Measurements from ENCODE around the gene RCAN1.

The RCAN1 gene

GRCh38 chr21:34614628-34615486 is at the start of gene RCAN1:
Gene RCAN1, minus strand, starts transcription at chr21:34615113. Its CDS starts 102 bp downstream, at chr21:34615011.
- DNase-seq, result peak; percentile 94

- DNase-seq, result no peak
Observed at GRCh38 chr21:34661848-34662247, 46.9 kb upstream of the RCAN1 start.

- DNase-seq, result no peak
Observed at GRCh38 chr21:34653522-34653921, 38.6 kb upstream of the RCAN1 start.

- no peak for DNase-seq
Observed at GRCh38 chr21:34651642-34652041, 36.7 kb upstream of the RCAN1 start.

DNA sequence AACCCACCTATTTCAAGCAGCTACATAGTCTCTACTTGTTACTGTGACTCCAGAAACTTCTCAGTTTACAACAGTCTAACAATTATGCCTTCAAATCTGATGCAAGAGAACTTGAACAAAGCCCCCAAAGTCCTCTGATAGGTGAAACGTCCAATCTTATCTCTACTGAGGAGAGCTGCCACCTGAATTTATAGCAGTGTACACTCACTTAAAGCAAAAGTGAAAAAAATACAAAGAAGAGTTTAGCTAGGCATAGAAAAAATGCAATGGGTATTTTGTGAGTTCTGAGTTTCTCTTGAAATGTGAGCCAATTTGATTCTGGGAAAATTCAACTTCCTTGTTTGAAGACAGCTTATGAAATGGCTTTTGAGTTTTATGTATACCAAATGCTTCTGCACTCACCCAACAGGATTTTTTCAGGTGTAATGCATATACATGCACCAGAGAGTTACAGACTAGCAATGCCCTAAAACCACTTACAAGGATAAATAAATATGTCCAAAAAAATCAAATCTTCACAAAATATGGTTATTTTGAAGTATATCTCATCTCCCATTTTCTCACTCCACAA is 36.0 kb upstream of the RCAN1 start:
- no peak for DNase-seq

- DNase-seq, result no peak
Observed at GRCh38 chr21:34649400-34649799, 34.5 kb upstream of the RCAN1 start.

DNA sequence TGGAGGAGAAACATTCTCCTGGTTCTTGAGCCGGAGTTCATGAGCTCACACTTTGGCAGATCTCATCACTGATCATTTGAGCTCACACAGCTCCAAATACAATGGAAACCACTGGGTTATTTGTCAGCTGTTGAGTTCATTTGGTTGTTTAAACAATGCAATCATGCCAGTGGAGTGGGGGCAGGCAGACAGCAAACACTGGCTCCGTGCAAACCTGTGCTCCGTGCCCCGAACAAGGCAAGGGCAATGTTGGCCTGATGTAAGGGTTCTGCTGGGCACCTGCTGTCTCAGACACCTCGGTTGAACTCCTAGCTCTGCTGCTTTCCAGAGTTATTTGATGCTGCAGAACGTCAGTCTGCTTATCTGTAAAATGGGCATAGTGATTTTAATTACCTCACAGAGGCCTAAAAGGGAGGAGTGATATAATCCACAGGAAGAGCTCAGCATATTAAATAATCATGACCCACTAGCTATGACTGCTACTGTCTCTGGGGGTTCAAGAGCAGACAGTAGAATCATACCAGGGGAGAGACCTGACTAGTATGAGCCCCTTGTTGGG is 33.9 kb upstream of the RCAN1 start:
- no peak for DNase-seq

DNA sequence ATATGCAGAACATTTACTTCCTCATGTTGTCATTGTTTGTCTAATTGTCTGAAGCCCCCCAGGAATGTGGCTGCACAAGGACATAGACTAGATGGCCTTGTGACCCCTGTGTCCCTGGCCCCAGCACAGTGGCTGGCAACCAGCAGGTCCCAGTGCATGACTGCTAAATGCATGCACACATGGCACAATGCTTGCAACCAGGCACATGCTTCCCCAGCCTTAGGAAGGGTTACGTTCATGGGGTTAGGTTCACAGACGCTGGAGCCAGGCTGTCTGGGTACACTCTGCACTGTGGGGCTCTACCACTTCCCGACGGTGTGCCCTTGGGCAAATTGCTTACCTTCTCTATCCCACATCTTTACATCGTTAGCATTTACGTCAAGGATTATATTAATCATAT is 32.6 kb upstream of the RCAN1 start:
- no peak for DNase-seq

DNA sequence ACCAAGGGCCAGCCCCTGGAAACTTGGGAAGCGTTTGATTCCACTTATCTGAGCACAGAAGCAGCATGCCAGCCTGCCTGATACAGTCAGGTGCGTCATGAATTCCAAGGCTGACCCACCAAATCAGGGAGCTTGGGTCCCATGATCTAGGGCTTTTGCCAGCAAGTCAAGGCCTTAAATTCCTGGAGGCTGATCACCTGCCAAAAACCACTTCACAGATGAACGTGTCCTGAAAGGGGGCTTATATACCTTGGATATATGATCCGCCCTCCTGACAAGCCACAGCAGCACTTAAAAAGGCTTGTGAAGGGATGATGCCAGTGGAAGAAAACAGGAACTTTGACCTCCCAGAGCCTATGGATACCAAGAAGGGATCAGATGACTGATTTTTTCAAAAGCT is 29.9 kb upstream of the RCAN1 start:
- no peak for DNase-seq

GRCh38 chr21:34642211-34643075 is 27.5 kb upstream of the RCAN1 start:
- no peak for DNase-seq

GRCh38 chr21:34640858-34641257 is 25.9 kb upstream of the RCAN1 start:
- no peak for DNase-seq

DNA sequence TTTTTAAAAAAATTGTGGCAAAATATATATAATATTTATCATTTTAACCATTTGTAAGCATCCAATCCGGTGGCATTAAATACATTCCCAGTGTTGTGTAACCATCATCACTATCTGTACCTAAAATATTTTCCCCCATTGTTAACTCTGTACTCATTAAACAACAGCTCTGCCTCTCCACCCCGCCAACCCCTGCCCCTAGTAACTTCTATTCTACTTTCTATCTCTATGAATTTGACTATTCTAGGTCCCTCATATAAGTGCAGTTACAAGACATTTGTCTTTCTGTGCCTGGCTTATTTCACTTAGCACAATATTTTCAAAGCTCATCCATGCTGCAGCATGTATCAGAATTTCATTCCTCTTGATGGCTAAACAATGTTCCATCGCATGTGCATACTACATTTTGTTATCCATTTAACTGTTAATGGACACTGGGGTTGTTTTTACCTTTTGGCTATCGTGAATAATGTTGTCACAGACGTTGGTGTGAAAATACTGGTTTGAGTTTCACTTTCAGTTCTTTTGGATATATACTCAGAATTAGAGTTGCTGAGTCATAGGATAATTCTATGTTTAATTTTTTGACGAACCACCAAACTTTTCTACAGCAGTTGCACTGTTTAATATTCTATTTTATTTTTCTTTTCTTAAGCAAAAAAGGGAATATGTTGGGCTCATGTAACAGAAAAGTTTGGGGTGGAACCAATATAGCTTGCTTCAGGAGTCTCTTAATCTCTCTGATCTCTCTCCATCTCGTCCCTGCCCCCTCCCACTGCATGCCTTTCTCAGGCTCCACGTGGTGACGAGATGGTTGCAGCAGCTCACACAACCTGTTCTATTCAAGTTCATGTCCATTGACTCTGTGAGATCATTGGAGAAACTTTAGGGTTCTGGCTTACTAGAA is 25.2 kb upstream of the RCAN1 start:
- DNase-seq, result no peak

GRCh38 chr21:34639250-34639649 is 24.3 kb upstream of the RCAN1 start:
- no peak for DNase-seq

DNA sequence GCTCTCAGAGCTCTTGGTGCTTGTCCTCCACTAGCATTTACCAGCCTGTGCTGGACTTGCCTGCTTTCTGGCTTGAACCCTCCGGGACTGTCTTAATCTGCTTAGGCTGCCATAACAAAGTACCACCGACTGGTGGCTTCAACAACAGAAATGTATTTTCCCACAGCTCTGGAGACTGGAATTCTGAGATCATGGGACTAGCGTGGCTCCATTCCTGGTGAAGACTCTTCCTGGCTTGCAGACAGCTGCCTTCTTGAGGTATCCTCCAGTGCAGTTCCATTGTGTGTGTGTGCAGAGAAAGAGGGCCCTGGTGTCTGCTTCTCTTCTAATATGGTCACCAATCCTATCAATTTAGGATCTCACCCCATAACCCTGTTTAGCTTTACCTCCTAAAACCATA is 22.0 kb upstream of the RCAN1 start:
- no peak for DNase-seq

GRCh38 chr21:34635307-34635706 is 20.4 kb upstream of the RCAN1 start:
- DNase-seq, result no peak

GRCh38 chr21:34632498-34632897 is 17.6 kb upstream of the RCAN1 start:
- DNase-seq, result no peak

- DNase-seq, result peak; percentile 73
Observed at GRCh38 chr21:34630536-34631143, 15.7 kb upstream of the RCAN1 start.

DNA sequence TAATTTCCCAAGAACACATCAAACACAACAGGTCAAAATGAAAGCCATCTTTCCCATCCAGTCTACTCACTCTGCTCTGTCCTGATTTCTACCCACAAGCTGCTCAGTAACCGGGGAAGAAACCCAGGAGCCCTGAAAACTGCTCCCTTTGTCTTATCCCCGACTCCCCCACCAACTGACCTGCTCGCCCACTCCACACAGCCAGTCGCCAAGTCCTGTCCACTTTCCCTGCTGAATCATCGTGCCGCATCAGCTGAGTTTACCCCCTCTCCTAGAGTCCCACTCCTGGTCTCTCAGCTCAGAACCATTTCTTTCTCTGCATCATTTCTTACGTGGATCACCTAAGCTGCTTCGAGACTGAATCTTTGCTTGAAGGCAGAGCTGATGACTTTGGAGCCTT is 11.2 kb upstream of the RCAN1 start:
- DNase-seq, result no peak

GRCh38 chr21:34625030-34625593 is 10.2 kb upstream of the RCAN1 start:
- no peak for DNase-seq

DNA sequence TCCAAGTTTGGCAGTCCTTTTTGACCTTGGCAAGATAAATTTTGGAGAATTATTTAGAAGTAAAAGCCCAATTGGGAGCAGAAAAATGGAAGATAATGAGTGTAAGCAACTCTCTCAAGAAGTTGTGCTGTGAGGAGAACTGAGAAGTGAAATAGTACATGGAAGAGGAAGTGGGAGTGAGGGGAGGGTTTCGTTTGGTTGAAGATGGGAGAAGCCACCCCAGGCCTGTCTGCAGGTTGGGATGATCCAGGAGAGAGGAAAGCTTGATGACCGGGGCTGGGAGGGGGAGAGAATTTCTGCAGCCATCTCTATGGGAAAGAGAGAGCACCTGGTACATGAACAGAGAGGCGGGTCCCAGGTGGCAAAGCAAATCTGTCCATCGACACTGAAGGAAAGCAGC is 8.6 kb upstream of the RCAN1 start:
- no peak for DNase-seq
